Activated B cell treated with CpG ODN at 0.5 μM for 24 hours (primary cell): Measurements from ENCODE around the gene ITPA. TPM values are rescaled to one million over a fixed set of nuclear protein-coding genes. Genes with fewer than 3 reads are reported as not detected.

ENCODE experiments used
- ATAC-seq: fragments of 200-7000 bp; cut with Tn5 transposase; one replicate; pipeline ENCODE4 v1.10.0; 2021; ENCODE audit warnings: low read depth, mild to moderate bottlenecking, moderate library complexity
- CTCF ChIA-PET: fragments of 350-600 bp; sonication (Branson Sonifier 250); formaldehyde crosslinking; loops from one replicate; lab custom pipeline; 2021; ENCODE audit warnings: antibody characterized with exemption; lab: Charles Lee
- POLR2A ChIA-PET: fragments of 350-600 bp; sonication (Branson Sonifier 250); formaldehyde crosslinking; loops from one replicate; lab custom pipeline; 2021; ENCODE audit warnings: antibody characterized with exemption; lab: Charles Lee
- DNase-seq: peaks from one replicate; pipeline ENCODE4 v3.0.0; 2022
- H3K27ac Mint-ChIP-seq: one replicate; pipeline ENCODE4 v1.8.0; 2020; ENCODE audit warnings: mixed read lengths
- H3K27me3 Mint-ChIP-seq: one replicate; pipeline ENCODE4 v1.8.0; 2021; ENCODE audit warnings: mixed read lengths
- H3K36me3 Mint-ChIP-seq: one replicate; pipeline ENCODE4 v1.8.0; 2021; ENCODE audit warnings: low read depth, mixed read lengths
- H3K4me1 Mint-ChIP-seq: one replicate; pipeline ENCODE4 v1.8.0; 2021; ENCODE audit warnings: mixed read lengths
- H3K4me3 Mint-ChIP-seq: one replicate; pipeline ENCODE4 v1.8.0; 2020; ENCODE audit warnings: mild to moderate bottlenecking, mixed read lengths
- H3K9me3 Mint-ChIP-seq: one replicate; pipeline ENCODE4 v1.8.0; 2020; ENCODE audit warnings: mixed read lengths
- CTCF ChIP-seq: fragments of 200-600 bp; IDR thresholded peaks from one replicate; pipeline ENCODE4 v1.8.0; 2022; ENCODE audit warnings: antibody characterized with exemption, mild to moderate bottlenecking
- intact Hi-C: fragments of 100-400 bp; cut with micrococcal nuclease; formaldehyde crosslinking; loops from one replicate; pipeline ENCODE4 v1.15.1; 2024
- total RNA-seq: library from RNA; stranded (reverse); gene quantifications from 2 replicates; pipeline ENCODE4 v1.2.3, GENCODE V29; 2022

The ITPA gene
- total RNA-seq, 1 donor from 2014 or later: 84.8 TPM

GRCh38 chr20:3248167-3248992 lies 39.1 kb downstream of the ITPA start:
- POLR2A ChIA-PET: no interaction called here
- peak overlapping the region; percentile 55 for H3K4me3 Mint-ChIP-seq
- H3K4me1 Mint-ChIP-seq: peaks cover 5% of the 10 kb centered on the region
- peak; percentile 64 for ATAC-seq
- no peak overlapping the region for H3K27ac Mint-ChIP-seq
- peaks cover 14% of the 10 kb centered on the region for H3K27me3 Mint-ChIP-seq
- no peaks in the 10 kb centered on the region for H3K9me3 Mint-ChIP-seq
- peaks cover 2% of the 10 kb centered on the region for H3K36me3 Mint-ChIP-seq
- CTCF ChIA-PET: interaction anchor here (2.0 kb wide), 1 partner anchor 29 kb away, joined by 8 read pairs; no protein-coding TSS in a partner anchor
- TF ChIP-seq CTCF: no peak
- intact Hi-C loops: no loop called here
- DNase-seq: no peak

DNA sequence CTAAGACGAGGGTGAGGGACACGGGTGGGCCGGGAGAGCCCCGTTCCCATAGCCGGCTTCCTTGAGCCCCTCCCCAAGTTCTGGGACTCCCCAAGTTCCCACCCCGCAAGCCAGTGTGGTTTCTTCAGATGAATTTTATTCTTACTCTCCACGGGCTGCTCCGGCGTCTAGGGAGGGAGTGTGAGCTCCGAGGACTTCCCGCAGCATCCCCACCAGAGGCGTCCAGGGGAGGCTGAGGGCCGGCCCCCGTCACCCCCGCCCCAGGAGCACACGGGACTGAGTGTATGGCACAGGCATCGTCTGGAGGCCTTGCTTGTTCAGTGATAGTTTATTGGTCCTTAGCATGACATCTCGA lies 39.7 kb downstream of the ITPA start:
- Mint-ChIP-seq H3K4me3 (peak overlapping the region; percentile 55), H3K27ac (no peak overlapping the region), H3K27me3 (peaks cover 11% of the 10 kb centered on the region), H3K4me1 (peaks cover 5% of the 10 kb centered on the region), H3K9me3 (no peaks in the 10 kb centered on the region), H3K36me3 (peaks cover 4% of the 10 kb centered on the region)
- CTCF ChIA-PET: interaction anchor here (0.6 to 2.0 kb wide), 2 partner anchors 30 to 176 kb away, joined by 3 to 8 read pairs; no protein-coding TSS in a partner anchor
- intact Hi-C loops: no loop called here
- ATAC-seq: no peak
- POLR2A ChIA-PET: no interaction called here
- TF ChIP-seq CTCF: no peak
- no peak for DNase-seq

- Mint-ChIP-seq H3K27me3 (peaks cover 11% of the 10 kb centered on the region), H3K4me1 (peaks cover 5% of the 10 kb centered on the region), H3K36me3 (peaks cover 9% of the 10 kb centered on the region), H3K9me3 (no peaks in the 10 kb centered on the region), H3K27ac (no peak overlapping the region), H3K4me3 (no peak overlapping the region)
- CTCF ChIA-PET: no interaction called here
- POLR2A ChIA-PET: no interaction called here
- intact Hi-C loops: no loop called here
- no peak for DNase-seq
- no peak for ATAC-seq
- no peak for TF ChIP-seq CTCF
Observed at GRCh38 chr20:3250091-3250504, 40.8 kb downstream of the ITPA start.

GRCh38 chr20:3251806-3252205 lies 42.5 kb downstream of the ITPA start:
- intact Hi-C loops: no loop called here

More at GRCh38 chr20:3251806-3252205, 42.5 kb downstream of the ITPA start:
- no peaks in the 10 kb centered on the region for H3K9me3 Mint-ChIP-seq
- H3K4me1 Mint-ChIP-seq: peaks cover 5% of the 10 kb centered on the region
- H3K27me3 Mint-ChIP-seq: peaks cover 9% of the 10 kb centered on the region
- peaks cover 17% of the 10 kb centered on the region for H3K36me3 Mint-ChIP-seq
- no peak overlapping the region for H3K4me3 Mint-ChIP-seq
- no peak for TF ChIP-seq CTCF
- POLR2A ChIA-PET: no interaction called here
- no peak for ATAC-seq
- H3K27ac Mint-ChIP-seq: no peak overlapping the region
- CTCF ChIA-PET: no interaction called here
- DNase-seq: no peak
